ELF-1 (cell line): Measurements from ENCODE around the gene CDC27.
"Not testable (repeated sequence)": the region's sequence is repeated elsewhere in the genome, so short reads cannot be mapped to it uniquely, and the experiment has no call there.

Source experiments
- DNase-seq: peaks from one replicate; pipeline ENCODE4 v3.0.0-alpha.2; 2016; ENCODE audit warnings: low read depth, low spot score

The CDC27 gene

GRCh38 chr17:47071171-47071570, 117.9 kb downstream of the CDC27 start:
- not testable (repeated sequence) for DNase-seq

- not testable (repeated sequence) for DNase-seq
Observed at GRCh38 chr17:47070266-47070665, 118.8 kb downstream of the CDC27 start.
